Endothelial cell of umbilical vein (primary cell): ENCODE data around the gene ZFP36. TPM values are rescaled to one million over a fixed set of nuclear protein-coding genes. Genes with fewer than 3 reads are reported as not detected.

Source experiments
- BruUV-seq: library from RNA; stranded (reverse); fragments of 400-500 nt; replicated peaks from 2 replicates; lab custom pipeline; 2021; lab: Mats Ljungman, UMichigan
- CTCF ChIA-PET: fragments of 300-600, 350-600 bp; sonication (Branson Sonifier 250); formaldehyde crosslinking; loops from one replicate; lab custom pipeline; 2021; ENCODE audit warnings: antibody characterized with exemption, inconsistent platforms; lab: Charles Lee
- POLR2A ChIA-PET: fragments of 300-600, 350-600 bp; sonication (Branson Sonifier 250); formaldehyde crosslinking; loops from one replicate; lab custom pipeline; 2021; ENCODE audit warnings: antibody characterized with exemption, inconsistent platforms; lab: Charles Lee
- DNase-seq: peaks from one replicate; pipeline ENCODE4 v3.0.0-alpha.2; 2011; ENCODE audit warnings: low read depth, low spot score
- FAIRE-seq: peaks from 2 replicates; lab custom pipeline; 2011; peaks lifted over from hg19 to GRCh38; lab: Jason Lieb, UNC
- H2AFZ ChIP-seq: 2 replicates; pipeline ENCODE4 v1.6.0; 2012; ENCODE audit warnings: low read depth, low read length, control low read depth, inconsistent platforms
- H3K27ac ChIP-seq: 2 replicates; pipeline ENCODE4 v1.5.1; 2011; ENCODE audit warnings: low read depth, mild to moderate bottlenecking, control low read depth, low read length, moderate library complexity; ENCODE audit not compliant: insufficient read depth
- H3K27me3 ChIP-seq, 2 experiments: 2 replicates each; pipeline versions ENCODE4 v1.6.0 to v1.6.1; 2011; ENCODE audit warnings: low read length in 2 of 2, mixed read lengths in 1 of 2; ENCODE audit not compliant: control insufficient read depth in 2 of 2, insufficient read depth in 2 of 2
- H3K36me3 ChIP-seq, 2 experiments: 2 replicates in 1 of 2; 3 replicates in 1 of 2; pipeline ENCODE4 v1.5.1; 2011; ENCODE audit warnings: low read length in 2 of 2, mild to moderate bottlenecking in 1 of 2, moderate library complexity in 1 of 2; ENCODE audit not compliant: control insufficient read depth in 2 of 2, insufficient read depth in 2 of 2; ENCODE audit errors: extremely low read depth in 1 of 2
- H3K4me1 ChIP-seq: 3 replicates; pipeline ENCODE4 v1.5.1; 2011; ENCODE audit warnings: mild to moderate bottlenecking, low read length; ENCODE audit not compliant: control insufficient read depth, insufficient read depth; ENCODE audit errors: extremely low read depth
- H3K4me2 ChIP-seq: 2 replicates; pipeline ENCODE4 v1.6.1; 2011; ENCODE audit warnings: low read length, control low read depth, mixed read lengths; ENCODE audit not compliant: insufficient read depth
- H3K4me3 ChIP-seq, 3 experiments: fragments of 200-600 bp in 1 of 3; sonication (generic), shearing (Covaris generic) in 1 of 3; replicated peaks in 1 of 3; 2 replicates each; pipeline ENCODE4 v1.5.1; 2011 to 2016; ENCODE audit warnings: control low read depth in 3 of 3, low read length in 3 of 3, mild to moderate bottlenecking in 2 of 3, inconsistent platforms in 1 of 3, low read depth in 1 of 3, moderate library complexity in 1 of 3; ENCODE audit not compliant: insufficient read depth in 1 of 3
- H3K79me2 ChIP-seq: 2 replicates; pipeline ENCODE4 v1.6.0; 2012; ENCODE audit warnings: low read length, inconsistent platforms; ENCODE audit not compliant: control insufficient read depth, insufficient read depth
- H3K9ac ChIP-seq: replicated peaks from 2 replicates; pipeline ENCODE3; 2011; ENCODE audit warnings: low read length, control low read depth; ENCODE audit not compliant: insufficient read depth; ENCODE audit errors: extremely low read depth
- H3K9me1 ChIP-seq: replicated peaks from 3 replicates; pipeline ENCODE4 v1.6.0; 2011; ENCODE audit warnings: mild to moderate bottlenecking, low read length; ENCODE audit not compliant: control insufficient read depth, insufficient read depth; ENCODE audit errors: extremely low read depth
- H3K9me3 ChIP-seq: replicated peaks from 2 replicates; pipeline ENCODE4 v1.5.1; 2012; ENCODE audit warnings: low read length, inconsistent platforms; ENCODE audit not compliant: control insufficient read depth, insufficient read depth
- H4K20me1 ChIP-seq: replicated peaks from 2 replicates; pipeline ENCODE3; 2011; ENCODE audit warnings: mild to moderate bottlenecking, low read length; ENCODE audit not compliant: control insufficient read depth, insufficient read depth; ENCODE audit errors: extremely low read depth
- EZH2 ChIP-seq: IDR thresholded peaks from 2 replicates; pipeline ENCODE4 v1.6.1; 2012; ENCODE audit warnings: borderline replicate concordance, low read depth, mild to moderate bottlenecking, moderate library complexity, low read length, inconsistent platforms; ENCODE audit not compliant: severe bottlenecking
- GATA2 ChIP-seq: IDR thresholded peaks from 2 replicates; pipeline ENCODE4 v1.7.0; 2011; ENCODE audit warnings: low read depth, mild to moderate bottlenecking, moderate library complexity, mixed read lengths, low read length; ENCODE audit not compliant: insufficient read length, insufficient read depth
- dilution Hi-C: fragments of 300-500 bp; cut with MboI; formaldehyde crosslinking; loops from one replicate; pipeline ENCODE4 v1.15.0; 2019; ENCODE audit warnings: low sequenced_read_pairs; ENCODE audit not compliant: extremely low pct_ligation_motif_present
- intact Hi-C: fragments of 100-400 bp; cut with micrococcal nuclease; formaldehyde crosslinking; loops from one replicate; pipeline ENCODE4 v1.10.0; 2022
- polyA plus RNA-seq, 4 experiments: library from polyadenylated mRNA; depleted of rRNA in 3 of 4; stranded (reverse) in 3 of 4; unstranded in 1 of 4; fragments of >200 nt; gene quantifications; 2 replicates each; pipeline versions ENCODE4 v1.2.1 to v1.2.3, GENCODE V29; 2011 to 2012; ENCODE audit warnings: missing spikeins in 1 of 4
- total RNA-seq: library from RNA; stranded (reverse); gene quantifications from 2 replicates; pipeline ENCODE4 v1.2.3, GENCODE V29; 2021
- TF ChIP-seq, protein P1 (sequence below): IDR thresholded peaks from 2 replicates; pipeline ENCODE4 v1.6.1; 2011; ENCODE audit not compliant: insufficient read depth, insufficient read length
- TF ChIP-seq, protein P2 (sequence below), 2 donors: IDR thresholded peaks; 1 replicate in 1 of 2; 2 replicates in 1 of 2; pipeline ENCODE4 v1.5.1; 2011; ENCODE audit warnings: low read length in 2 of 2, mild to moderate bottlenecking in 2 of 2, moderate library complexity in 2 of 2, control low read depth in 1 of 2, inconsistent platforms in 1 of 2, low read depth in 1 of 2; ENCODE audit not compliant: insufficient read depth in 1 of 2; ENCODE audit errors: extremely low read depth in 1 of 2

Gene ZFP36
- total and polyA plus RNA-seq, 2 donors (not counting 3 experiments of a cell fraction or from before 2014, with no cell fraction given): 12.2 to 21.7 TPM

DNA sequence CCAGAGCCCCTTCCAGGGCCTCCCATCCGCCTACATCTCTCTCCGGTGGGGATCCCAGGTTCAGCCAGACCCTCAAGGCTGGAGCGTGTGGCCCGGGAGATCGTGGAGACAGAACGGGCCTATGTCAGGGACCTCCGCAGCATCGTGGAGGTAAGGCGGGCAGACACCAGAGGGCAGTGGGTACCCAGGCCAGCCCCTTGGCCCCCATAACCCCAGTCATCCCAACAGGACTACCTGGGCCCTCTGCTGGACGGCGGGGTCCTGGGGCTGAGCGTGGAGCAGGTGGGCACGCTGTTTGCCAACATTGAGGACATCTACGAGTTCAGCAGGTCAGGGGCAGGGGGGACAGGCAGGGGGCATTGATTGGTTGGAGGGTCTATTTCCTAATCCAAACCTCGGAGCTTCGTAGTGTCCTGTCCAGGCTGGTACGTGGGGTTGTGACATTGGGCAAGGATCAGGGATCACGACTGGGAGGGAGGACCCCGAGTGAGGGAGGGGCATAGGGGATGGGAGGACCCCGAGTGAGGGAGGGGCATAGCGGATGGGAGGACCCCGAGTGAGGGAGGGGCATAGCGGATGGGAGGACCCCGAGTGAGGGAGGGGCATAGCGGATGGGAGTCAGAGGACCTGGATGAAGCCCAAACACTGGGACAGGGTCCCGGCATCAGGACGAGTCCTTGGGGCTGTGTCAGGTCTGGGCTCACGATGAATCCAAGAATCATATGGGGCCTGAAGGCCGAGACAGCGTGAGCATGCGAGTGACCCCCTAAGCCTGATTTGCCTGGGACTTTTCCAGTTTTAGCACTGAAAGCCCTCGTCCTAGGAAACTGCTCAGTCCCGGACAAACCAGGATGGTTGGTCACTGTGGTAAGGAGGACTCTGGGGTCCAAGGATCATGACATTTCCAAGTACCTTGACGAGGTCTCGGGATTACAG, 8.7 kb downstream of the ZFP36 start:
- H2AFZ ChIP-seq: no peak overlapping the region
- DNase-seq (no peak), FAIRE-seq (no peak)
- dilution Hi-C loops (no loop called here), intact Hi-C loops (no loop called here)
- no peaks in the 10 kb centered on the region for H3K27me3 ChIP-seq
- POLR2A ChIA-PET: interaction anchor here (1.1 to 2.2 kb wide), 2 partner anchors 20 kb away, joined by 3 to 18 read pairs; partner anchors contain the start of gene RPS16
- peaks cover 17% of the 10 kb centered on the region for H3K4me1 ChIP-seq
- CTCF ChIA-PET: interaction anchor here (1.5 to 1.9 kb wide), 2 partner anchors 11 to 12 kb away, joined by 4 to 29 read pairs; no protein-coding TSS in a partner anchor
- TF ChIP-seq, protein P1, sequence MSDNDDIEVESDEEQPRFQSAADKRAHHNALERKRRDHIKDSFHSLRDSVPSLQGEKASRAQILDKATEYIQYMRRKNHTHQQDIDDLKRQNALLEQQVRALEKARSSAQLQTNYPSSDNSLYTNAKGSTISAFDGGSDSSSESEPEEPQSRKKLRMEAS: no peak
- no peaks in the 10 kb centered on the region for H3K9me3 ChIP-seq
- no peak overlapping the region for H3K27ac ChIP-seq
- no peaks in the 10 kb centered on the region for H4K20me1 ChIP-seq
- H3K4me3 ChIP-seq: no peak overlapping the region
- BruUV-seq: no TSS peak
- H3K9me1 ChIP-seq: no peaks in the 10 kb centered on the region
- H3K9ac ChIP-seq: no peak overlapping the region
- H3K4me2 ChIP-seq: no peak overlapping the region
- peaks cover 13% of the 10 kb centered on the region for H3K79me2 ChIP-seq
- H3K36me3 ChIP-seq: peaks cover 0 to 20% of the 10 kb centered on the region in 2 experiments

DNA sequence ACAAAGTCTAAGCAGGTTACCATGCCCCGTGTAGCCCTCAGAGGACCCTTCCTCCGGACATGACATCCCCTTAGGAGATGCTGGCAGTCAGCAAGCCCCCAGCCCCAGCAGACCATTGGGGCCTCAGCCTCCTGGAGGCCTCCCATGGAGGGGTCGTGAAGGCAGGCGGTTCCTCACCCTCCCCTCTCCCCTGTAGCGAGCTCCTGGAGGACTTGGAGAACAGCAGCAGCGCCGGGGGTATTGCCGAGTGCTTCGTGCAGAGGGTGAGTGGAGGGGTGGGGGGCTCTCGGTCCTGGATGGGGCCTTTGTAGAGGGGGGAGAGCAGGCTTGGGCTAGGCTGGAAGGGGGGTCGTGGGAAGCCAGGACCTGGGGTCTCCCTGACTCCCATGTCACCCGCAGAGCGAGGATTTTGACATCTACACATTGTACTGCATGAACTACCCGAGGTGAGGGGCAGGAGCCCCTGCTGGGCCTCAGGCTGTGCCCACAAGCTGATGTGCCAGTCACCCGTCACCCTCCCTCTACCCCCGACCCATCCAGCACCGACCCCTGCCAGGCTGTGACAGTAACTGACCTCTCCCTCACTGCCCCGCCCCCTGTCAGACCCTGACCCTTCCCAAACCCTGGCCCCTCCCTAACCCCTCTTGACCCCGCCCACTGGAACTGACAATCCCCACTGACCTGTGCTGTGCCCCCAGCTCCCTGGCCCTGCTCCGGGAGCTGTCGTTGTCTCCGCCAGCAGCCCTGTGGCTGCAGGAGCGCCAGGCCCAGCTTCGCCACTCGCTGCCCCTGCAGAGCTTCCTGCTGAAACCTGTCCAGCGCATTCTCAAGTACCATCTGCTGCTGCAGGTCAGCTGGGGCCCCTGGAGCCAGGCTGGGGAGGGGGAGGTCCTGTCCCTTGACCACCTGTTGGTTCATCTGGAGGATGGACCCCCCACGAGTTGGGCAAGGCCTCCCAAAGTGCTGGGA, 9.8 kb downstream of the ZFP36 start:
- H3K27ac ChIP-seq: no peak overlapping the region
- no peaks in the 10 kb centered on the region for H3K27me3 ChIP-seq
- intact Hi-C loops: no loop called here
- FAIRE-seq (no peak), DNase-seq (no peak)
- H3K9ac ChIP-seq: no peak overlapping the region
- peaks cover 0 to 24% of the 10 kb centered on the region in 2 experiments for H3K36me3 ChIP-seq
- H3K9me3 ChIP-seq: no peaks in the 10 kb centered on the region
- no peaks in the 10 kb centered on the region for H4K20me1 ChIP-seq
- no peak overlapping the region for H2AFZ ChIP-seq
- dilution Hi-C loops: no loop called here
- ChIA-PET CTCF (interaction anchor here (1.5 kb wide), 1 partner anchor 10 kb away, joined by 4 read pairs; no protein-coding TSS in a partner anchor), POLR2A (interaction anchor here (1.1 kb wide), 1 partner anchor 19 kb away, joined by 3 read pairs; the partner anchor contains the start of gene RPS16)
- BruUV-seq: no TSS peak
- peaks cover 13% of the 10 kb centered on the region for H3K79me2 ChIP-seq
- no peak for TF ChIP-seq GATA2
- TF ChIP-seq, protein P1: no peak
- TF ChIP-seq EZH2: no peak
- TF ChIP-seq, protein P2, sequence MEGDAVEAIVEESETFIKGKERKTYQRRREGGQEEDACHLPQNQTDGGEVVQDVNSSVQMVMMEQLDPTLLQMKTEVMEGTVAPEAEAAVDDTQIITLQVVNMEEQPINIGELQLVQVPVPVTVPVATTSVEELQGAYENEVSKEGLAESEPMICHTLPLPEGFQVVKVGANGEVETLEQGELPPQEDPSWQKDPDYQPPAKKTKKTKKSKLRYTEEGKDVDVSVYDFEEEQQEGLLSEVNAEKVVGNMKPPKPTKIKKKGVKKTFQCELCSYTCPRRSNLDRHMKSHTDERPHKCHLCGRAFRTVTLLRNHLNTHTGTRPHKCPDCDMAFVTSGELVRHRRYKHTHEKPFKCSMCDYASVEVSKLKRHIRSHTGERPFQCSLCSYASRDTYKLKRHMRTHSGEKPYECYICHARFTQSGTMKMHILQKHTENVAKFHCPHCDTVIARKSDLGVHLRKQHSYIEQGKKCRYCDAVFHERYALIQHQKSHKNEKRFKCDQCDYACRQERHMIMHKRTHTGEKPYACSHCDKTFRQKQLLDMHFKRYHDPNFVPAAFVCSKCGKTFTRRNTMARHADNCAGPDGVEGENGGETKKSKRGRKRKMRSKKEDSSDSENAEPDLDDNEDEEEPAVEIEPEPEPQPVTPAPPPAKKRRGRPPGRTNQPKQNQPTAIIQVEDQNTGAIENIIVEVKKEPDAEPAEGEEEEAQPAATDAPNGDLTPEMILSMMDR (IDR thresholded peaks at IDR 0.05; ENCODE audit: extremely low read depth in 1 of 2, insufficient read depth in 1 of 2, low read depth in 1 of 2, low read length in 2 of 2): no peak
- peaks cover 7% of the 10 kb centered on the region for H3K4me1 ChIP-seq
- no peaks in the 10 kb centered on the region for H3K9me1 ChIP-seq
- no peak overlapping the region for H3K4me3 ChIP-seq
- no peak overlapping the region for H3K4me2 ChIP-seq
